GM18498 (cell line): ENCODE results near the gene PHACTR3.

ENCODE experiments used
- ATAC-seq: cut with Tn5 transposase; IDR thresholded peaks from one replicate; pipeline ENCODE4 v1.9.1; 2021; ENCODE audit warnings: mild to moderate bottlenecking, moderate library complexity; ENCODE audit not compliant: unreplicated experiment

Gene PHACTR3

DNA sequence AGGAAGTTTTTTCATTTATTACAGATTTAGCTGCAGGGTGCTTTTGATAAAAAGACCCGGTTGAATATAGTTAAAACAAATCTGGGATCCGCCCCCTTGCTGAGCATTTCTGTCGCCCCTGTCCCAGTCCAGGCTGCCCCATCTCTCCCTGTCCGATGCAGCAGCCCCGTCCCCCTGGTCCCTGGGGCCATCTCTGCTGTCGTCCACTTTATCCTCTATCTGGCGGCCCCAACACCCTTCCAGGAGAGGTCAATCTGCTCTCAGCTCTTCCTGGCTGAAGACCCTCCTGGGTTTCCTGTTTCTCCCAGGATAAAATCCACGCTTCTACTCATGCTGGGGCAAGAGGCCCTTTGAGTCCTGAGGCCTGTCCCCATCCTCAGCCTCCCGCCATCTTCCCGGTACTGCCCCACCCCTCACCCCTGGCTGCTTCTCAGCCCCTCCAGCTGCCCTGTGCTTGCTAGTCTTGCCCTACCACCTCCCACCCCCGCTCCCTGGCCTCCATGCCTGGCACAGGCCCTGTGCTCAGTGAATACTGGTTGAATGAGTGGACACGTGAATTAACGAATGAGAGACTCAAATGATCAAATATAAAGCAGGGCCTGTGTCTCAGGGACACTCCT is 16.0 kb upstream of the PHACTR3 start:
- no peak for ATAC-seq

DNA sequence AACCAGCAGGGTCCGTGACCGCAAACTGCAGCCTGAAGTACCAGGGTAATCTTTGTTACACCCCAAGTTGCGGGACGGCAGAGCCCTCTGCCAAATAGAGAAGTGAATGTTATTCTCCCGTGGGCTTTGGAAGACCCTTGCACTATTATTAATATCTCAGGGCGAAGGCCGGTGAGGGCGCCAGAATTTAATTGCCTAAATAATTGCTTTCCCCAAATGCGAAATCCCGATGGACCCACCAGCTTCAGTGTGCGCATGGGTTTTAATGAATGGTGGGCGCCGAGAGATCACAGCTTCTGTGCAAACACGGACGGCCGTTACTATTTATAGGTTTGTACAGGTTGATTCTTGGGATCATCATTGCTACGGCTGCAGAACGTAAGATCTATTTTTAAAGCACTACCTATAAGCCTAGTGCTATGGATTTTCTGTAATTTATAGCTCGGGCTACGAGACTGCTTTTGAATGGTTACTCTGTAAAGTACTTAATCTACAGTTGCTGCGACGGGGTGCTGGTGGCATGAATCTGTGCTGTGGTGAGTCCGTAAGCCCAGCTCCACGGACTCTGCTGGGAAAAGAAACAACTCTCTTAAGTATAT is 15.2 kb upstream of the PHACTR3 start:
- ATAC-seq, result no peak

DNA sequence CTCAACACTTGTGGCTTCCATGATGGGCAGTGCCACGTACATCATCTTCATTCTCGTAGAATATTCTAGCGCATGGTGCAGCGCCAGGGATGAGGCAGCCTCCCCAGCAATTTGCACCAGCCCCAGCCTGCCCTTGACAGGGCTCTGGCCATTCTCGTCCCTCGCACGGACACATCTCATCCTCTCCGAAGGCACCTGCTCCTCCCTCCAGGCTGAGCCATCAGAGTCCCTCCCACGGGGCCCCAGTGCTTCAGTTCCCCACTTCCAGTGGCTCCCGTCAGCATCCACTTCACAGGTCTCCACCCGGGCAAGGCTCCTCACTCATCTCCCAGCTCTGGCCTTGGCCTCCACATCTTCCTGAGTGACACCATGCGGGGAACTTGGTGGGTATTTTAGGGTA is 13.3 kb upstream of the PHACTR3 start:
- no peak for ATAC-seq

DNA sequence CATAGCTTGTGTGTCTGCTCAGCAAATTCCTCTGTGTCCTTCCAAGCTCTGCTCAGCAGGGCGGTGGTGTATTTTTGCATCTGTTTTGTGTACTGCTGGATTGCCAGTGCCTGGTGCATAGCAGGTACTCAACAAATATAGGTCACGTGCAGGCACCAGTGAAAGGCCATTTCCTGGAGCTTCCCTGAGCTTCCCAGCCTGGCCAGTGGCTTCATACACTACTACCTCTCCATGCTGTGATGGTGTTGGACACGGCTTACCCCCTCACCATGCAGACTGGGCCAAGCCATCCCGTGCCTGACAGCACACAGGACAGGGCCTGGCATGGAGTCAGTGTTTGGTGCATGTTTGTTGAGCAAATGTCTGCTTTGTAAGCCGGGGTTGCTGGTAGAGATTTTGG is 7.7 kb upstream of the PHACTR3 start:
- no peak for ATAC-seq

DNA sequence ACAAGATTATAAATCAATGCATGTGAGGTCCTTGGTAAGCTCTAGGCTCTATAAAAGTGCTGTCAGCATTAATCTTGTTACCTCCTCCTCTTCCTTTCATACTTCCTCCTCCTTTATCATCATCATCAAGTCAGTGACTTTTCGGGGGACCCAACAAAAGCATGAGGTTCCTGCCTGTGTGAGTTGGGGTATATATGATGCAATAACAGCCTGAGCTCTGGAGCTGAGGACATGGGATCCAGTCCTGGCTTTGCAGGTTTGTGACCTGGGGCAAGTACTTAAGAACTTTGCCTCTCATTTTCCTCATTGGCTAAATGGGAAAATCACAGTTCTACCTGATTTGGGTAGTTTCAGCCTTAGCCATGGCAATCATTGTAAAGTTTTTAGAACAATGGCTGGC is 7.1 kb upstream of the PHACTR3 start:
- ATAC-seq, result no peak

DNA sequence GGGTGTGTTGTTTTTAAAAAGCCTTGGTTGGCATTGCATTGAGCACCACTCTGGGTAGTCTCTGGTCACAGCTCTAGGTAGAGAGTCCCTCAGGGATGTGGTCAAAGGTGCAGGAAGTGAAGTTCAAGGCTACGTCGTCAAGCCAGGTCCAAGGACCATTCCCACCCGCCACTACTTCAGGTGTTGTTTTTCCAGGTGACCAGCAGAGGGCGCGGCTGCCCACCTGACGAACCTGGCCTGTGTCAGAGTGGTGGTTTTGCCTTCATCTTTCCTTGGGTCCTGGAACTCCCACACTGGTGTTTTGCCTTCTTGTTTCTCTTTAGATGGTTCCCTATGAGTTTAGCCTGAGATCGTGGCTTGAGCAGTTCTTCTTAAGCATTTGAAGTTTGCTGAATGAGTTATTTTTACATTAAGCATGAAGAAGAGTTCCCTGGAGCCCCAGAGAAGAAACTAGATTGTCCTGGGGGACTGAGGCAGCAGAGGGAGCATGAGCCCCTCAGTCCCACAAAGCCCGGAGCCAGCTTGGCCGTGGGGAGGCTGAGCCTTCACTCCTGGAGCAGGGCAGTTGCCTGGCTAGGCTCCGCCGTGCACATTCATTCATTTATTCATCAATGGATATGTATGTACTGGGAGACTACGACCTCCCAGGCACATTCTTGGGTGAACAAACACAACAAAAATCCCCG is 5.6 kb upstream of the PHACTR3 start:
- peak; percentile 55 for ATAC-seq

DNA sequence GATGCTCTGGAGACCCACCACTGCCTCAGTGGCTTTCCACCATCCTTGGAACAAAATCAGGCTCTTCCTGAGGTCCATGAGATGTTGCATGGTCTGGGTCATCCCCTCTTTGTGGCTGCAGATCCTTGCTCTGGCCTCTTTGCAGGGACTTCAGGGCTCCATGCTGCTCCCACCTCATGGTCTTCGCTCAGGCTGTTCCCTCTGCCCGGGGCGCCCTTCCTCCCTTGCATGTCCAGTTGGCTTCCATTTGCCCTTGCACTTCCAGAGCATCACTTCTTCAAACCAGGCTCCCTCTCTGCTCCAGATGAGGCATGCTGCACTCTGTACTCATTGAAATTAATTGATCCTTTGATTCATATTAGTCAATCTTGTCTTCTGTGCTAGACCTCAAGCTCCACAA is 4.4 kb upstream of the PHACTR3 start:
- ATAC-seq, result no peak

DNA sequence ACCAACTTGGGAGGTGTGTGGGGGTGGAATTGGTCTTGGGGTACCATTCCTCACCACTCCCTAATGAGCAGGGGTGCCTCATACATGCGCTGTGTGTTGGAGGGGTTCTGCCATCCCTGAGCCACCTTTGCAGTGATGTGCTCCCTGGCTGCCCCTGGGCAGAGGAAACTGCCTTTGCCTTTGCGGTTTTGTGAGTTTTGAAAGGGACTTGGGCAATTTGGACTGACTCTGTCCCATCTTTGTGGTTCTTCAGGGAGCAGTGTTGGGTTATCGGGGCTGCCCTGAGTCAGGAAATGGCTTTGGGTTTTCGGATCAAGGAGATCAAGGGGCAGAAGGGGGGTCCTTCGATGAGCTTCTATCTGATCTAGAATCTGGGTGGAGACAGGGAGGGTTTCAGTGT is 3.9 kb upstream of the PHACTR3 start:
- no peak for ATAC-seq

DNA sequence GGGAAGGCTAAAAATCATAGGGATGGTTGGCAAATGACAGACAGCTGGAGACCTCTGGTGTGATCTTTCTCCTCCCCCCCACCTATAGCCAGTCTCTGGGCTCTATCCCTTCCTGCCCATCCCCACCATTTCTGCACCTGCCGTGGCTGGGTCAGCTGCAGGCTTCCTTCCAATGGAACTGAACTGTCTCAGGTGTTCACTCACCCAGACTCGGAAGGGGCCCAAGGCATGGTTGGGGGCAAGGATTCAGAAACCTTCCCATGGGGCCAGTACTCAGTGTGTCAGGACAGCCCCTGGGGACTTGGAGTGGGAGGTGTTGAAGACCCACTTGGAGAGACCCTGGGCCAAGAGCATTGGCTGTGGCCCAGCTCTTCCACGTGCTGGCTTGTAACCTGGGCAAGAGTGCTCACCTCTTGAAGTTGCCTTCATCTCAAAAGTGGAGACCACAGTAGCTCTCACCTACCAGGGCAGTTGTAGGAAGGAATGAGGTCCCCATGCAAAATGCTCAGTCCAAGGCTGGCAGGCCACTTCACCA is 1.7 kb upstream of the PHACTR3 start:
- ATAC-seq, result no peak

DNA sequence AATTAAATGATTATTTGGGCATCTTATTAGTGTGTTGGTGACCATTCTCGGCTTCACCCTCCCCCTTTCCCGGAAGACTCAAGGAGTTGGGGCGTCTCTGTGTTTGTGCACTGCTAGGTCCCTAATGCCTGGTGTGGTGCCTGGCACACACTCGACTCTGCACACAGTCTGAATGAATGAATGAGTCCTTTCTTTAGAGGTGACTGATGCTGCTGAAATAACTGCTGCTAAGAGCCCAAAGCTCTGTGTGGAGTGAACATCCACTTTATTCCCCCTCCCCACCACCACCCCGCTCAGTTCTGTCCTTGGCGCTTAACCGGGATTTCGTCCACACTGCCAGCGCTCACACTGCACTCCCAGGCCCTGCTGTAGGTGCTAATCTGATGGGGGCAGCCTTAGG is 1.2 kb upstream of the PHACTR3 start:
- no peak for ATAC-seq

DNA sequence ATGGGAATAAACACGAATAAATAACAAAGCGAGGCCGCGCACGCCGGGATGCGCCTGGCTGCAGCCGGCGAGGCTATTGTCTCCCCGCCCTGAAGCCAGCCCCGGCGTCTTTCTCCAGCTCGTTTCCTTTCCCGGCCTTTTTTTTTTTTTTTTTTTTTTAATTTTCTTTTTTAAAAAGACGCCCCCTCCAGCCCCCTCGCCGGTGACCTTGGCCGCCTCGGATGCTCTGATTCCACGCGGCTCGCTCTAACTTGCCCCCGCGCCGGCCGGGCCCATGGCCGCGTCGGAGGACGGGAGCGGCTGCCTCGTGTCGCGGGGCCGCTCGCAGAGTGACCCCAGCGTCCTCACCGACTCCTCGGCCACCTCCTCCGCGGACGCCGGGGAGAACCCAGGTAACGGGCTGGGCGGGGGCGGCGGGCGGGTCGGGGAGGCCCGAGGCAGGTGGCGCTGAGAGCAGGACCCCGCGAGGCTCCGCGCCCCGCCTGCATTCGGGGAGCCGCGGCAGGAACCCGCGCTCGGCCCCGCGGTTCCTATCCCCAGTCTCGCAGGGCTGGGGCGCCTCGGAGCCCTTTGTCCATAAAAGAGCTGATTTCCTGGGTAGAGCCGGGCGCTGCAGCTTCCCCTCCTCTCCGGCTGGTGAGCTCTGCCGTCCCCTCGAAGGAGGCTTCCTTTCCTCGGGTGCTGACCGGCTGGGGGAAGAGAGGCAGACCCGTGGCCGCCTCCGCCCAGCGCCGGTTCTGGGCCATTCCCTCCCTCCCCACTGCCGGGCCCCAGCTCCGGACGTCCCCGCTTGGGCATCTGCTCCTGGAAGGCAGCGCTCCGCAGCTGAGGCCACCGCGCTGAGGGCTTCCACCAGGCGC is 631 bp downstream of the PHACTR3 start:
- no peak for ATAC-seq

DNA sequence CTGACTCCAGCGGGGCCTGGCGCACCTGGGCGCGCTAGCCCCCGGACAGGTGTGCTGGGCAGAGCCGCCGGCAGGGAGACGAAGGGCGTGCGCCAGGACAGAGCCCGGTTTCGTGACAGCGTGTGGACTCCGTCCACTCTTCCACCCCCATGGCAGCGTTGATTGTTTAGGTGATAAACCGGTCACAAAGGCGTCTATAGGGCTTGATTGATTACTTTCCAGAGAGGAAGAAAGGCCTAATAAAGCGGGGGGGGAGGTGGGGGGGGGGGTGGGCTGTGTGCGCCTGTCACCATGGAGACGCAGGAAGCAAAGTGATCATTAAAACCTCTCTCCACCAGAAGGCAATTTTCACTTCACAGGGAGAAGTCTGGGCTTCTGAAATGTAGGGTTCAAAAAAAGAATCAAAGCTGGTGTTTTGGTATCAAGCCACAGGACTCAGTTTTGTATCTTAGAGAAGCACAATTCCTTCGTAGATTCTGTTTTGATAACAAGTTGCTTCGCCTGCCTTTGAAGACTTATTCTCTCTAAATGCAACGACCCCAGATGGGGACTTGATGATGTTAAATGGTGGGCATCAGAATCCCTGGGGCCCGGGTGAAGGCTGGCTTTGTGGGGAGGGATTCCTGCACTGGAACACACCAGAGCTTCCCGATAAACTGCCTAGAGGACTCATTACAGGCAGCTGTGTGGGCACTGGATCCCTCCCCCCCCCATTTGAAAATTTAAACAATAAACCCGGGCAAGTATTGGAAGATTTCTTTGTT is 1.4 kb downstream of the PHACTR3 start:
- no peak for ATAC-seq

DNA sequence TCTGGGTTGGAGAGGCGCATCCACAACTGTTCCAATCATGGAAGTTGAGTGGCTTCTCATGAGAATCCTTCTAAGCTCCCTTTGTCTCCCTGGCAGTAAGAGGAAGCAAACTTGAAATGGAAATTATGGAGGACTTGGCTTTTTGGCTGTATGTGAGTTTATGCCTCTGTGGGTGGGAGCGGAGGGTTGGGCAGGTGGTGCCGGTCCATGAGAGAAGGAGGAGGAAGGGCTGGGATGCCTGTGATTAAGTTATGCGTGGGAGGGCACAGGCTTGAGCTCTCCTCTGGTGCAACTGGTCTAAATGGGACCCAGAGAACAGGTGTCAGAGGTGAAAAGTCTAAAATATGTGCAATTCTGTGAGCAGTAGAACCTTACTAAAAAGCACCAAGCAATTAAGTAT is 2.2 kb downstream of the PHACTR3 start:
- no peak for ATAC-seq

DNA sequence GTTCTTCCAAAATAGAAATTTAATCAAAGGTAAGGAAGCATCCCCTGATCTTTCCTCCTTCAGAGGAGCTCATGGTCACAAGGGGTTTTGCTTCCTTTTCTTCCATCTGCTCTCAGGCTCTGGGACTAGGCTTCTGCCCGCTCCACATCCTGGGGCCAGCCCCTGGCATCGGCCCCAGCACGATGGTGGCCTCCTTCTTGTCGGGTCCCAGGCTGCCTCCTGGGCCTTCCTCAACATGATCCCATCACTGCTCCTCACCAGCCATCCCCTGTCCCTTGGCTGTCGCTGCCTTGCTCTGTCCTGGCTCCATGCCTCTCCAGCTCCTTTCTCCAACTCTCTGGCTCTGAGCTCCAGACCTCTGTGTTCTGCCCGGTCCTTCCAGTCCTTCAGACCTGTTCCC is 4.1 kb downstream of the PHACTR3 start:
- ATAC-seq, result no peak

DNA sequence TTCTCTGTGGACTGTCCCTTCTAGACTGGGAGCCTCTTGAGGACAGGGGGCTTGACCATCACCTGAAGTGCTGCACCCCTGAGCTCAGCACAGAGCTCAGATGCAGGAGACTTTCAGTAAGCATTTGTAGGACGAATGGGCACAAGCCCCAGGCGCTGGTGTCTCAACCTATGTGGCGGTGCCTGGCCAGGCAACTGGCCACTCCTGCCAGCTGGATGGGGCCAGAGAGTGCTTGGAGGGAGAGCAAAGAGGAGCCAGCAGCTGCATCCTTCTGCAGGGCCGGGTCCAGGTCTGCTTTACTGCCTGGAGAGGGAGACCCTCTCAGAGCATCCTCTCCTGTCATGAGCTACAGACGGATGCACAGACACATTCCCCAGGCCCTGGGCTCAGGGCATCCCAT is 4.5 kb downstream of the PHACTR3 start:
- no peak for ATAC-seq

DNA sequence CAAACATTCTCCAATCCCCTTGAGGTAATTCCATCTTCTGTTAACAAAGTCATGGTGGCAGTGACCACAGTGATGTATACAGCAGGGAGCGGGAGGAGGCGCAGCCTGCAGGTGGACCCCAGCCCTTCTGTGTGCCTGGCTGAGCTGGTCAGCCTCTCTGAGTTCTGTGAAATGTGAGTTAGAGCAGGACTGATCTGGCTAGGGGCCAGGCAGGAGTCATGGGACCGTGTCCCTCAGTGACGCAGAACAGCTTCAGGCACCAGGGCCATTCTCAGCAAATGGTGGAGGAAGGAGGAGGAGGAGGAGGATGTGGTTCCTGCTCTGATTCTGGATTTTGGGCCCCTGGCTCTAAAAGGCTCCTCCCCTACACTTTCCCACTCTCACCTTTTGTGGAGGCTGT is 6.9 kb downstream of the PHACTR3 start:
- ATAC-seq, result no peak

DNA sequence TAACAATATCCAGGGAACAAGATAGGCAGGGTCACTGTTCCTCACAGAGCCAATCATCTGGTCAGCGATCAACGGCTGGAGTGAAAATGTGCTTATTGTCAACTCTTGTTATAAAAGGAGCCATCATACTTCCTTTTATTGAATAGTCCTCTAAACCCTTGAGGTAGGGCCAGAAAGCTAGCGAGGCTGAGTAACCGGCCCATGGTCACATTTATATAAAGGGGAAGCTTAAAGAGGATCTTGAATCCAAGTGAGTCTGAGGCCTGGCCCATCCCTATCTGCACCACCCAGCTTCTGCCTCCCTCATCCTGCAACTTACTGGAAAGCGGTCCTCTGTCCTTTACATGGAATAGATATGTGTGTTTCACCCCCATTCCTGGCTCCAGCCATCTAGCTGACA is 9.5 kb downstream of the PHACTR3 start:
- no peak for ATAC-seq

DNA sequence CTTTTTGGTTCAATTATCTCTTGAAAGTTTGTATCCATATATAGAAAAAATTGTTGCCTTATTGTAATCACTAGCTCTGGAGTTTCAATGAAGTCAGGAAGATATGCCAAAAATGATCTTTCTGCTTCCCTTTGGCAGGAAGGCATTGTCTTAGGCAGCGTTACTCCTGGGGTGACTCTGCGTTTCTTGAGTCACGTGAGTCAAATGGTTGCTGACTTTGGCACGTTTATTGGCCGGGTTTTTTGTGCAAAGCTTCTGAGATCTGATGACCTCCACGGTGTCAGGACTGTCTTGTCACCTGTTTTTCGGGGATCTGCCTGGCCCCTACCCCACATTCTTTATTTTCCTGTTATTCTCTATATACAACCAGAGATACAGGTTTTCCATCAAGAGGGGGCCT is 10.4 kb downstream of the PHACTR3 start:
- ATAC-seq, result no peak

DNA sequence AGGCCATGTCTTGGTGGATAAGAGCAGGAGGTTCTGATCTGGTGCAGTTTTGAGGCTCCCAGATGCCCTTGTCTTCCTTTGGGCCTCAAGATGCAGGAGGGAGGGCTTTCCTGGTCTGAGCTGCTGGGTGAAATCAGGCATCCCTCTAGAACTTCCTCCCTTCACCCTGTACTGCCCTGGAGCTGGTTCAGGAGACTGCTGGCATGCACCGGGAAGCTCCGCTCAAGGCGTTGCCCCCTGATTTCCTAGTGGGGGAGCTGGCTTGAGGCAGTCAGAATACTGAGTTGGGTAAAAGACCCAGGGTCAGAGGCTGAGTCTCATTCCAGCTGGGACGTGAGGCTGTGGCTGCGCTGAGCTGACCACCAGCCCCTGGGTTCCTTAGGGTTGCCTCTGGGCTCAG is 12.0 kb downstream of the PHACTR3 start:
- no peak for ATAC-seq

DNA sequence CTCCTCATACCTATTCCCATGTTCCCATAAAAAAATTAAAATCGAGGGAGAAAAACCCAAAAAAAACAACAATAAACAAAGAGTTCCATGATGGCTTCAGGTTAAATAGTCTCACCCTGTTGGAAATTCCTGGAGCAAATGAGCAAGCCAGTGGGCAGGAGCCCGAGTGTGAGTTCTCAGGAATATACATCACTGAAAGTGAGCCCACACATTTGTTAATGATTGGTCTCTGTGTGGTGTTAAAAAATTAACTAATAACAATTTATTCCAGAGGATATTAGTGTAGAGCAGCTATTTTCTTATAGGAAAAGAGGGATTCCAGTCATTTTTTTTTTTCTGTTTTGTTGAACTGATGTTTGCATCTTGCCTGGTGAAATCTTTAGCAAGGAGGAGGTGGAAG is 12.9 kb downstream of the PHACTR3 start:
- no peak for ATAC-seq

DNA sequence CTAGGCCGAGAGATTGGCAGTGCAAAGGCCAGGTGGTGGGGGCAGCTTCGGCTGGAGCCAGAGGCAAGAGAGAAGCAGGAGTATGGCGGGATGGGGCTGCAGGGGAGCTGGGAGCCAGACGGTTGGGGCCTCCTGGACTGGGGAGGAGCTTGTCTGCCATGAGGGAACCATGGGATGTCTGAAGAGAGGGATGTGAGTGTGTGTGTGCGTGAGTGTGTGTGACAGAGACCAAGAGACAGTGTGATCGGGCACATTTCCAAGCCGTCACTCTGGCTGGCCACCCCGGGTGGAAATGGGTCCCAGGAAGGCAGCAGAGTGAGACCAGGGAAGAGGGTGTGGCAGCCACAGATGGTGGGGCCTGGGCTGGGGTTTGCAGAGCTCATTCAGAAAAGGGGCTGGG is 13.8 kb downstream of the PHACTR3 start:
- ATAC-seq, result no peak
